CD4-positive, CD25-positive, alpha-beta regulatory T cell (primary cell): ENCODE results near the gene ARSB. TPM values are rescaled to one million over a fixed set of nuclear protein-coding genes. Genes with fewer than 3 reads are reported as not detected.

Experiments
- ATAC-seq, 2 donors: fragments of 150-1000 bp; cut with Tn5 transposase; one replicate each; pipeline ENCODE4 v1.10.0; 2021; ENCODE audit warnings: low read depth in 2 of 2, moderate number of reproducible peaks in 2 of 2, moderate library complexity in 1 of 2
- DNase-seq, 3 donors: peaks; one replicate each; pipeline versions ENCODE4 v3.0.0 to v3.0.0-alpha.2; 2012 to 2022; ENCODE audit warnings: mixed read lengths in 1 of 3
- H3K27ac ChIP-seq: one replicate; pipeline ENCODE4 v1.7.0; 2013; ENCODE audit warnings: mild to moderate bottlenecking, low read length; ENCODE audit not compliant: insufficient read depth, poor library complexity, severe bottlenecking
- H3K27me3 ChIP-seq: one replicate; pipeline ENCODE4 v1.7.0; 2013; ENCODE audit warnings: low read length; ENCODE audit not compliant: control insufficient read depth, insufficient read depth
- H3K36me3 ChIP-seq: one replicate; pipeline ENCODE4 v1.7.0; 2013; ENCODE audit warnings: mild to moderate bottlenecking, low read length, moderate library complexity; ENCODE audit not compliant: control insufficient read depth, insufficient read depth
- H3K4me1 ChIP-seq: 2 replicates; pipeline ENCODE4 v1.7.0; 2013; ENCODE audit warnings: mild to moderate bottlenecking, low read length; ENCODE audit not compliant: insufficient read depth, control insufficient read depth, poor library complexity, severe bottlenecking
- H3K4me3 ChIP-seq: one replicate; pipeline ENCODE4 v1.7.0; 2013; ENCODE audit warnings: low read depth, mild to moderate bottlenecking, low read length, moderate library complexity
- H3K9me3 ChIP-seq, 2 experiments: 1 replicate in 1 of 2; 2 replicates in 1 of 2; pipeline ENCODE4 v1.7.0; 2013; ENCODE audit warnings: low read length in 2 of 2, mild to moderate bottlenecking in 1 of 2, moderate library complexity in 1 of 2; ENCODE audit not compliant: control insufficient read depth in 2 of 2
- H3K27ac Mint-ChIP-seq, 3 donors: one replicate each; pipeline ENCODE4 v1.8.0; 2020 to 2022; ENCODE audit warnings: mild to moderate bottlenecking in 3 of 3, mixed read lengths in 3 of 3, moderate library complexity in 2 of 3
- H3K27me3 Mint-ChIP-seq: one replicate; pipeline ENCODE4 v1.8.0; 2022; ENCODE audit warnings: mild to moderate bottlenecking, mixed read lengths
- H3K36me3 Mint-ChIP-seq: one replicate; pipeline ENCODE4 v1.8.0; 2020; ENCODE audit warnings: mixed read lengths
- H3K4me1 Mint-ChIP-seq, 4 donors: one replicate each; pipeline ENCODE4 v1.8.0; 2020 to 2022; ENCODE audit warnings: mixed read lengths in 4 of 4, mild to moderate bottlenecking in 1 of 4
- H3K4me3 Mint-ChIP-seq, 4 donors: one replicate each; pipeline ENCODE4 v1.8.0; 2020 to 2022; ENCODE audit warnings: mild to moderate bottlenecking in 4 of 4, mixed read lengths in 4 of 4, moderate library complexity in 3 of 4
- H3K9me3 Mint-ChIP-seq, 7 donors: one replicate each; pipeline ENCODE4 v1.8.0; 2020 to 2022; ENCODE audit warnings: mixed read lengths in 7 of 7, mild to moderate bottlenecking in 3 of 7, moderate library complexity in 2 of 7
- polyA plus RNA-seq, 4 donors: library from polyadenylated mRNA; unstranded; fragments of 300-500 nt; fragmentation: Illumina TruSeq; gene quantifications; one replicate each; pipeline ENCODE4 v1.2.3, GENCODE V29; 2021
- total RNA-seq: library from RNA; stranded (reverse); gene quantifications from one replicate; pipeline ENCODE4 v1.2.3, GENCODE V29; 2022

The ARSB gene
- total and polyA plus RNA-seq, 5 donors from 2014 or later = 3.4 to 6.5 (median 4.4) TPM

DNA sequence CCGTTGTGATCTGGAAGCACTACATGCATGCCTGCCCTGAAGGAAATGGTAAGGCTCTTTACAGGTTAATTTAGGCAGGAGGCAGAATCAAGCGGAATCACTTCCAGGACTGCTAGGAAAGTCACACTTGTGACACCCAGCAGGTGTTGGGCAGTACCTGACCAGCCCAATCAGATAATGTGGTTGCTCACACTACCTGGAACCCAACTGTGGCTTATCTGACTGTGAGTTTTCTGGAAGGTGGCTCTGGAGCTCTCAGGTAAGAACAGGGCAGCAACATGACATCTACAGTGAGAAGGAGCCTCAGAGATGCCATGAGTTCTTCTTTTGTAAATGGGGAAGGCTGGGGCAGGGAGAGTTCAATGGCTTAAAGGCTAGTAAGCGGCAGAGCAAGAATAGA, 146.4 kb downstream of the ARSB start:
- no peak for DNase-seq
- Mint-ChIP-seq H3K27ac (no peak overlapping the region), H3K36me3 (peaks cover 17% of the 10 kb centered on the region), H3K27me3 (no peaks in the 10 kb centered on the region), H3K9me3 (peaks cover 0 to 4% (median 0%) of the 10 kb centered on the region in 7 donors), H3K4me3 (no peak overlapping the region), H3K4me1 (no peaks in the 10 kb centered on the region)
- Histone ChIP-seq H3K4me1 (no peaks in the 10 kb centered on the region), H3K36me3 (no peaks in the 10 kb centered on the region), H3K27me3 (no peaks in the 10 kb centered on the region), H3K27ac (no peak overlapping the region), H3K9me3 (no peaks in the 10 kb centered on the region), H3K4me3 (no peak overlapping the region)
- ATAC-seq = no peak

DNA sequence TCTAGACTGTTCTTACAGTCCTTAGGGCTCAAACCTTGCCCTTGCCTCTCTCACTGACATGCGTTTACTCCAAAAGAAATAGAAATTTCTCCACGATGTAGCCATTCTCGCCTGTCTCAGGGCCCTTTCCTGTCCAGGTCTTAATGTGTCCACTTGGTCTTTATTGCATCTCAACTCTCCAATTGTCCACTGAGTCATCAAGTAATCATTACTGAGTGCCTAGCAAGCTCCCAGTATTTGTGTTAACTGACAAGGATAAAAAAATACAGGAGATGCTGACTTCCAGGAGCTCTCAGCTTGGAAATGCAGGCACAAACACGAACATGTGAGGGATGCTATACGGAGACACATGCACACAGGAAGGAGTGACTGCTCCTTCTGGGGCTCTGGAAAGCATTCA, 147.3 kb downstream of the ARSB start:
- H3K36me3 ChIP-seq = no peaks in the 10 kb centered on the region
- ATAC-seq (no peak), DNase-seq (no peak)
- no peak overlapping the region for H3K27ac Mint-ChIP-seq
- no peaks in the 10 kb centered on the region for H3K4me1 Mint-ChIP-seq
- peaks cover 23% of the 10 kb centered on the region for H3K36me3 Mint-ChIP-seq
- H3K4me3 ChIP-seq = no peak overlapping the region
- no peaks in the 10 kb centered on the region for H3K27me3 Mint-ChIP-seq
- H3K9me3 Mint-ChIP-seq = peaks cover 0 to 1% (median 0%) of the 10 kb centered on the region in 7 donors
- no peaks in the 10 kb centered on the region for H3K27me3 ChIP-seq
- no peak overlapping the region for H3K27ac ChIP-seq
- H3K4me3 Mint-ChIP-seq = no peak overlapping the region
- no peaks in the 10 kb centered on the region for H3K9me3 ChIP-seq
- H3K4me1 ChIP-seq = no peaks in the 10 kb centered on the region

DNA sequence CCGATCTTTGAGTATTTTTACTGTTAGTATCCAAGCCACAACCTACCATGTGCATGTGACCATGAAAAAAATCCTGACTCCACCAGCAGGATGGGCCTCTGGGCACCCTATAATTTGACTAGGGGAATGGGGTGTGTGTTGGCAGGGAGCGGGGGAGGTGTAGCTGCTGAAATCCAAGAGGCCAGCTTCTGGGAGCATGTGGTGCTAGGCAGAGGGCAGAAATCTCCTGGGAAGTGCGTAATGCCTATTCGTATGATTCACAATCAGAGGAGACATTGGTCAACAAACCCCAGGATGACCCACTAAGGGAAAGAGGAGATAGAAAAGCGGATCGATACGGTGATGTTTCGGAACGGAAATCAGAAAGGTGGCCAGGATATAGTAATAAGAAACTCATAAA, 149.9 kb downstream of the ARSB start:
- no peak overlapping the region for H3K27ac Mint-ChIP-seq
- Histone ChIP-seq H3K9me3 (no peaks in the 10 kb centered on the region), H3K4me3 (no peak overlapping the region), H3K4me1 (no peaks in the 10 kb centered on the region), H3K36me3 (no peaks in the 10 kb centered on the region), H3K27ac (no peak overlapping the region), H3K27me3 (no peaks in the 10 kb centered on the region)
- ATAC-seq (no peak), DNase-seq (no peak)
- no peaks in the 10 kb centered on the region for H3K27me3 Mint-ChIP-seq
- no peak overlapping the region for H3K4me3 Mint-ChIP-seq
- H3K4me1 Mint-ChIP-seq = no peaks in the 10 kb centered on the region
- H3K36me3 Mint-ChIP-seq = peaks cover 41% of the 10 kb centered on the region
- no peaks in the 10 kb centered on the region for H3K9me3 Mint-ChIP-seq

DNA sequence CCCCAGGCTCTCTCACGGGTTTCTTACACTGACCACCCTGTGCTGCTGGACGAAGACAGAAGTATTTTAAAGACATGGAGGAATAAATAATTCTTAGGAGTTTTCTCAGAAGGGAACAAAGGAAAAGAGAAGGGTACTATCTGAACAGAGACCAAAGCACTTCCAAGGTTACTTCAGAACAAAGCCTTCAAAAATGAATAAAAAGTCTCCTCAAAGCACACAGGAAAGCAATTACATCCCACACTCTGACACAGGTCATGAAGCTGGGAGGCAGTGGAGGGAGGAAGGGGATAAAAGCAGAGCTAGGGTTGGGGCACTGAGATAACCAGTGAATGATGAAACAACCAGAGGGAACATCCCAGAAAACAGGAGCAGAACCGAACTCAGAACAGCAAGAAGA, 151.8 kb downstream of the ARSB start:
- H3K4me3 Mint-ChIP-seq = no peak overlapping the region
- no peaks in the 10 kb centered on the region for H3K36me3 ChIP-seq

DNA sequence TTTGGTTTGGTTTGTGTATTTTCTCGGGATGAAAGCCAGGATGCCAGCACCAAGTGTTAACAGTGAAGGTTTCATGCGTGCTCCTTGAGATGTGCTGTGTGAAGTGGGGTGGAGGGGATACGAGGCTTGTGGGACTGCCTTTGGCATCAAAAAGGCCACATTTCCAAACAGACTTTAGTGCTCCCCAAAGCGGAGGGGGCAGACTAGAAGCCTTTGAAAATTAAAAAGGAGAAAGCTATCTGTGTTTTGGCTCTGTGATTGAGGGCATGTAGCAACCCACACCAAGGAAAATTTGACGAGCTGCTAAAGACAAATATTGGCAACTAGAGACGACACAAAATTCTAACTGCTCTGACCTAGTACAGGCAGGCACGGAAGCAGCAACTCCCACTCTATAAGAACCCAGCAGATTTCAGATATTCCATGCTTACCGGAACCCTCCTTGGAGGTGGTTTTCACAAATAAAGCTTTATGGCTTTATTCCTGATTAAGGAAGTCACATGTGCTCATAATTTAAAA, 154.5 kb downstream of the ARSB start:
- peaks cover 0 to 1% (median 0%) of the 10 kb centered on the region in 7 donors for H3K9me3 Mint-ChIP-seq
- no peak overlapping the region for H3K27ac Mint-ChIP-seq
- H3K36me3 Mint-ChIP-seq = peaks cover 34% of the 10 kb centered on the region
- Histone ChIP-seq H3K4me1 (no peaks in the 10 kb centered on the region), H3K27ac (no peak overlapping the region), H3K9me3 (no peaks in the 10 kb centered on the region), H3K36me3 (no peaks in the 10 kb centered on the region), H3K27me3 (no peaks in the 10 kb centered on the region), H3K4me3 (no peak overlapping the region)
- no peak overlapping the region for H3K4me3 Mint-ChIP-seq
- H3K27me3 Mint-ChIP-seq = no peaks in the 10 kb centered on the region
- ATAC-seq = no peak
- no peak for DNase-seq
- H3K4me1 Mint-ChIP-seq = peaks cover 0 to 3% (median 0%) of the 10 kb centered on the region in 4 donors

More for the DNA sequence above, 151.8 kb downstream of the ARSB start:
- no peak overlapping the region for H3K27ac ChIP-seq
- Mint-ChIP-seq H3K27ac (no peak overlapping the region), H3K27me3 (no peaks in the 10 kb centered on the region), H3K9me3 (peaks cover 0 to 1% (median 0%) of the 10 kb centered on the region in 7 donors), H3K4me1 (peaks cover 0 to 3% (median 0%) of the 10 kb centered on the region in 4 donors), H3K36me3 (peaks cover 43% of the 10 kb centered on the region)
- no peaks in the 10 kb centered on the region for H3K9me3 ChIP-seq
- H3K4me1 ChIP-seq = no peaks in the 10 kb centered on the region
- no peak for ATAC-seq
- no peak for DNase-seq
- H3K4me3 ChIP-seq = no peak overlapping the region
- no peaks in the 10 kb centered on the region for H3K27me3 ChIP-seq

DNA sequence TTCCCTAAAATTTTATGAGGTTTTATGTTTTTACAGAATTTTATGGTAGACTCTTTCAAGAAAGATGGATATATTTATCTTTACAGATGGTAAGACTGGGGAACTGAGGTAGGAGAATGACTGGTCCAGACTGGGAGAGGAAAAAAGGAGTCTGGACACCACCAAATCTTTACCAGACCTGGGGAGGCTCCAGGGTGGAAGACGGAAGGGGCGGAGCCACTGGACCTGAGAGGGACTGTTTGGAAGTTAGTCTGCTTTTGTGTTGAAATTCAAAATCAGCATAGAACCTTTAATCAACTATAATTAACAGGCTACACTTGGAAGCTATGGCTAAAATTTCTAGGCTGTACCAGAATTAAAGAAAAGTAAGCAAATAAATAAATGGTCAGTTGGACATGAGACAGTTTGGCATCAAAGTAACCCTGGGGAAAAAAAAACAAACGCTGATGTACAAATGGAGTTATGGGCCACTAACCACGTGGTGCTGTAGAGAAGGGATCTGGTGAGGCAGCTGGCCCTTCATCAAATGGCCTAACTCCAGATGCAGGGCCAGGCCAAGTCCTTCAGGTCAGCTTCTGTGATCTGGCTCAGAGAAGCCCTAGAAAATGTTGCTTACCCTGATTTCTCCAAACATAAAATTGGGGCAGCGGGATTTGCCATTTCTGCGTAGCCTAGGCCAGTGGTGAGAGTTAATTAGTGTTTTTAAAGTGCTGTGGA, 155.1 kb downstream of the ARSB start:
- peaks cover 0 to 1% (median 0%) of the 10 kb centered on the region in 7 donors for H3K9me3 Mint-ChIP-seq
- Histone ChIP-seq H3K27ac (no peak overlapping the region), H3K9me3 (no peaks in the 10 kb centered on the region), H3K27me3 (no peaks in the 10 kb centered on the region), H3K36me3 (no peaks in the 10 kb centered on the region), H3K4me3 (no peak overlapping the region), H3K4me1 (no peaks in the 10 kb centered on the region)
- ATAC-seq = no peak
- H3K4me1 Mint-ChIP-seq = peaks cover 0 to 3% (median 0%) of the 10 kb centered on the region in 4 donors
- no peak overlapping the region for H3K4me3 Mint-ChIP-seq
- no peak overlapping the region for H3K27ac Mint-ChIP-seq
- no peaks in the 10 kb centered on the region for H3K27me3 Mint-ChIP-seq
- peaks cover 29% of the 10 kb centered on the region for H3K36me3 Mint-ChIP-seq
- no peak for DNase-seq

DNA sequence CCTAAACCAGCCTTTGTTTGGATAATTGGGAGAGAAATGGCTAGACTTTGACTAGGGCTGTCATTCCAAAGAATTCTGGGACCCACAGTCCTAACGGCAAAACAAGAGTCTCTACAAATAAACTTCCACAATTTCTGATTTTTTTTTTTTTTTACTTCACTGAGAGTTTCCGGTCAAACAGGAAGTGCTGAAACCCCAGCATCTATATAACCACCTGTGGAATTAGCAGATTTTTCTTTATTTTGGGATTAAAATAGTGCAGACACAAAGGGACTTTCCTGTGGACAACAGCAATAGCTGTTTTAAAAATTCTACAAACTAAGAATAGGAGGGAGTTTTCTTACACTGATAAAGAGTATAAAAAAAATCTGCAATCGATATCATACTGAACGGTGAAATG, 157.4 kb downstream of the ARSB start:
- no peaks in the 10 kb centered on the region for H3K27me3 Mint-ChIP-seq
- Histone ChIP-seq H3K9me3 (no peaks in the 10 kb centered on the region), H3K27me3 (no peaks in the 10 kb centered on the region), H3K27ac (no peak overlapping the region), H3K4me1 (no peaks in the 10 kb centered on the region), H3K4me3 (no peak overlapping the region), H3K36me3 (no peaks in the 10 kb centered on the region)
- peaks cover 26% of the 10 kb centered on the region for H3K36me3 Mint-ChIP-seq
- no peak for ATAC-seq
- no peak overlapping the region for H3K4me3 Mint-ChIP-seq
- no peak for DNase-seq
- no peak overlapping the region for H3K27ac Mint-ChIP-seq
- H3K4me1 Mint-ChIP-seq = peaks cover 0 to 3% (median 0%) of the 10 kb centered on the region in 4 donors
- H3K9me3 Mint-ChIP-seq = peaks cover 0 to 1% (median 0%) of the 10 kb centered on the region in 7 donors

DNA sequence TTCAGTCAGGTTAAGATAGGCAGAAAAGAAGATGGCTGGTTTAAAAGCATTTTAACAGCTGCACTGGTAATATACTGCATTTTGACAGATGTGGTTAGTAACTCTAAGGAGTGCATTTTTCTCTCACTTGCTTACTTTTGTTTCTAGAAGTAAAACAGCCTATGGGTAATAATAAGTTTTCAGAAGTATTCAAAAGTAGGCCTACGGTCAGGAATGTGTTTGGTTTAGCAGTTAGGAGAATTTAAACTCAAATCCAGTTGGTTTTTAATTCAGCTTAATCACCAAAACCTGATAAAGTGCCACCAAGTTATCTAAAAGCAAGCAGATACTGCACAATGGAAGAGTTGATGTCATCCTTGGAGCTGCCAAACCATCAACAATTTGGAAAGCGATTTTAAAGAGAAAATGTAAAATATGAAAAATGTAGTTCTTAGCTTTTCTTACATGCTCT, 160.3 kb downstream of the ARSB start:
- Mint-ChIP-seq H3K27ac (no peak overlapping the region), H3K4me1 (peaks cover 0 to 3% (median 0%) of the 10 kb centered on the region in 4 donors), H3K27me3 (no peaks in the 10 kb centered on the region), H3K4me3 (no peak overlapping the region), H3K9me3 (peaks cover 0 to 1% (median 0%) of the 10 kb centered on the region in 7 donors), H3K36me3 (peaks cover 18% of the 10 kb centered on the region)
- Histone ChIP-seq H3K27me3 (no peaks in the 10 kb centered on the region), H3K36me3 (no peaks in the 10 kb centered on the region), H3K4me1 (no peaks in the 10 kb centered on the region), H3K27ac (no peak overlapping the region), H3K4me3 (no peak overlapping the region), H3K9me3 (no peaks in the 10 kb centered on the region)
- ATAC-seq (no peak), DNase-seq (no peak)
